Measurements from ENCODE around the gene DSG1. TPM values are rescaled to one million over a fixed set of nuclear protein-coding genes. Genes with fewer than 3 reads are reported as not detected.
"Not testable (repeated sequence)": the region's sequence is repeated elsewhere in the genome, so short reads cannot be mapped to it uniquely, and the experiment has no call there.

DSG1 gene
- total RNA-seq, 1 experiment from 2014 or later: not detected

GRCh38 chr18:31343454-31343853 is 25.5 kb downstream of the DSG1 start:
- no peak for DNase-seq (ENCODE audit: low spot score)

GRCh38 chr18:31353336-31353735 is 35.4 kb downstream of the DSG1 start:
- not testable (repeated sequence) for DNase-seq (ENCODE audit: low spot score)

- no peak for DNase-seq (ENCODE audit: low spot score)
Observed at GRCh38 chr18:31354990-31355389, 37.0 kb downstream of the DSG1 start.

- DNase-seq (ENCODE audit: low spot score): no peak
Observed at GRCh38 chr18:31356025-31356424, 38.1 kb downstream of the DSG1 start.

- DNase-seq (ENCODE audit: low spot score): no peak
Observed at GRCh38 chr18:31364190-31364589, 46.2 kb downstream of the DSG1 start.

GRCh38 chr18:31369478-31369877 is 51.5 kb downstream of the DSG1 start:
- no peak for DNase-seq (ENCODE audit: low spot score)

GRCh38 chr18:31371989-31372388 is 54.0 kb downstream of the DSG1 start:
- DNase-seq (ENCODE audit: low spot score): peak; percentile 25

GRCh38 chr18:31373641-31374040 is 55.7 kb downstream of the DSG1 start:
- DNase-seq (ENCODE audit: low spot score): no peak

- DNase-seq (ENCODE audit: low spot score): no peak
Observed at GRCh38 chr18:31376477-31376876, 58.5 kb downstream of the DSG1 start, which contains the start of gene DSG4. Gene DSG4, plus strand, starts transcription at chr18:31376777. Its CDS starts 135 bp downstream, at chr18:31376912.

GRCh38 chr18:31380912-31381311 is 63.0 kb downstream of the DSG1 start:
- DNase-seq (ENCODE audit: low spot score): no peak

- no peak for DNase-seq (ENCODE audit: low spot score)
Observed at GRCh38 chr18:31382107-31382506, 64.1 kb downstream of the DSG1 start.

GRCh38 chr18:31386741-31387140 is 68.8 kb downstream of the DSG1 start:
- no peak for DNase-seq (ENCODE audit: low spot score)

- no peak for DNase-seq (ENCODE audit: low spot score)
Observed at GRCh38 chr18:31393286-31393685, 75.3 kb downstream of the DSG1 start.

GRCh38 chr18:31396796-31397612 is 79.0 kb downstream of the DSG1 start:
- DNase-seq (ENCODE audit: low spot score): peak; percentile 52

GRCh38 chr18:31398191-31398590 is 80.2 kb downstream of the DSG1 start:
- peak; percentile 25 for DNase-seq (ENCODE audit: low spot score)

- peak; percentile 73 for DNase-seq (ENCODE audit: low spot score)
Observed at GRCh38 chr18:31399306-31400032, 81.5 kb downstream of the DSG1 start.

GRCh38 chr18:31401156-31402025 is 83.4 kb downstream of the DSG1 start:
- DNase-seq (ENCODE audit: low spot score): peak; percentile 86

GRCh38 chr18:31402026-31402373 is 84.0 kb downstream of the DSG1 start:
- peak; percentile 69 for DNase-seq (ENCODE audit: low spot score)

- no peak for DNase-seq (ENCODE audit: low spot score)
Observed at GRCh38 chr18:31403409-31403808, 85.4 kb downstream of the DSG1 start.
